CD4-positive, alpha-beta T cell treated with Interleukin-4 for 1 hour (primary cell): ENCODE results near the gene NDRG3.
A peak's percentile ranks its signal among the peaks of the same experiment; 100 is the strongest.
"Not testable (repeated sequence)": the region's sequence is repeated elsewhere in the genome, so short reads cannot be mapped to it uniquely, and the experiment has no call there.

Experiments
- DNase-seq, 2 donors: peaks; one replicate each; pipeline ENCODE4 v3.0.0-alpha.2; 2020 to 2022

Gene NDRG3

DNA sequence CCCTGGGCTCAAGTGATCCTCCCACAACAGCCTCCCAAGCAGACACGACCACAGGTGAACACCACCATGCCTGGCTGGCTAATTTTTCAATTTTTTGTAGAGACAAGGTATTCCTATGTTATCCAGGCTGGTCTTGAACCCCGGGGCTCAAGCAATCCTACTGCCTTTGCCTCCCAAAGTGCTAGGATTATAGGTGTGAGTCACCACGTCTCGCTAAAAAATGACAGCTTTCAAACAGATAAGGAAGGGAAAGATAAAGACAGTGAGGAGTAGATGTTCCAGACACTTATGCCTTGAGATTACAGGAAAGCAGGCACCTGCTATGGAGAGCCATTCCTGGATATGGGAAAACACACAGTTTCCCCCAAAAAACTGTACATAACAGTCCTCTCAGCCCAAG is 58.9 kb downstream of the NDRG3 start:
- no peak for DNase-seq

DNA sequence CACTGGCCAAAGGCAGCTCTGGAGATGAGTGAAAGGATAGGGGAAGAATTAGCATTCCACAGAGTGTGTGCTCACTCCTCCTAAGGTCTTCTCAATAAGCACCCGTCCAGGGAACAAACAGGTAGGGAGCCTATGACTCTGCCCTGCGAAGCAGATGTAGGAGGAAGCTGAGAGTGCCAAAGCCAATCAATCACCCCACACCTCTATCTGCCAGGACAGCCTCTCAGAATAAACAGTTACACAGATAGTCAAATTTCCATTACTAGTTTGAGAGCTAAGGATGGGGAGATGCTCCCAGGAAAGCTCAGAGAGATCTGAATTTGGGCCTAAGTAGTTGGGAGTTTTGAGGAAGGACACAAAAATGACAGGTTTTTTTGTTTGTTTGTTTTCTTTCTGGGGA is 59.4 kb downstream of the NDRG3 start:
- no peak for DNase-seq

DNA sequence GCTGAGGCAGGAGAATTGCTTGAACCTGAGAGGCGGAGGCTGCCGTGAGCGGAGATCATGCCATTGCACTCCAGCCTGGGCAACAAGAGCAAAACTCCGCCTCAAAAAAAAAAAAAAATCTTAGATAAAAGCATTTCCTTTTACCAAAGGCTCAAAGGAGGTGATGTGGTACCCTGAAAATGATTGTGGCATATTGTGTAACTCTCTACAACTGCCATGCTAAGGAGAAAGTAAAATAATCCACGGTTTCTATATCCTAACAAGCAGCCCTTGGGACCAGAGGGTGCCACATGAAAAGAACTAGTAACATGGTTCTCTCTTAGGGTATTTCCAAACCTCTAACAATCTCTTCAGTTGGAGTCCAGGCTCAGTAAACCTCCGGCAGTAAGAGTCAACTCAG is 61.1 kb downstream of the NDRG3 start:
- no peak for DNase-seq

DNA sequence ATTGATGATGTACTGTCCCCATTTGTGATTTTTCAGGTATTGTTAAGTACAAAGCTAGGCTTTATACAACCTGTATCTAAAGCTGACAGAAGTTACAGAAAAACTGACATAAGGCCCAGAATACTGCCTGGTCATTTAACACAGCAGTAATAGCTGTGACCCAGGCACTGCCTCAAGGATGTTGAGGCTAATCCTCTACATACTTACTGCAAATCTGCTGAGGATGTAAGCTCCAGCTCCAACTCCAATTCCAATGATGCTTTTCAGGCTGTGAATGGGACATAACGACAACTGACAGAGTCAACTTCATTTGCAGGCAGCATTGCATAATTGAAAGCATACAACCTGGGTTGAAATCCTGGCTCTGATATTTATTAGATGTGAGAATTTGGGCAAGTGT is 63.6 kb downstream of the NDRG3 start:
- no peak for DNase-seq

DNA sequence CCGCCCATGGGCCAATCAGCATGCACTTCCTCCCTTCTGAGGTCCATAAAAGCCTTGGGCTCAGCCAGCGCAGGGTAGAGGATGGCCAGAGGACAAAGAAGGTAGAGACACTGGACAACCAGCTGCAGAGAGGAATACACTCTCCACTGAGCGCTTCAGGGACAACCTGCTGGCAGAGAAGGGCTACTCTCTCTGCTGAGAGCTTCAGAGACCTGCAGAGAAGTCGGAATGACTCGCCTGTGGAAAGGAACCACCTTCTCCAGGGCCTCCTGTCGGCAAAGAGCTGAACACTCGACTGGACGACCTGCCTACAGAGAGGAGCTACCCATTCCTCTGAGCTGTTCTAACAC is 68.5 kb downstream of the NDRG3 start:
- no peak for DNase-seq

DNA sequence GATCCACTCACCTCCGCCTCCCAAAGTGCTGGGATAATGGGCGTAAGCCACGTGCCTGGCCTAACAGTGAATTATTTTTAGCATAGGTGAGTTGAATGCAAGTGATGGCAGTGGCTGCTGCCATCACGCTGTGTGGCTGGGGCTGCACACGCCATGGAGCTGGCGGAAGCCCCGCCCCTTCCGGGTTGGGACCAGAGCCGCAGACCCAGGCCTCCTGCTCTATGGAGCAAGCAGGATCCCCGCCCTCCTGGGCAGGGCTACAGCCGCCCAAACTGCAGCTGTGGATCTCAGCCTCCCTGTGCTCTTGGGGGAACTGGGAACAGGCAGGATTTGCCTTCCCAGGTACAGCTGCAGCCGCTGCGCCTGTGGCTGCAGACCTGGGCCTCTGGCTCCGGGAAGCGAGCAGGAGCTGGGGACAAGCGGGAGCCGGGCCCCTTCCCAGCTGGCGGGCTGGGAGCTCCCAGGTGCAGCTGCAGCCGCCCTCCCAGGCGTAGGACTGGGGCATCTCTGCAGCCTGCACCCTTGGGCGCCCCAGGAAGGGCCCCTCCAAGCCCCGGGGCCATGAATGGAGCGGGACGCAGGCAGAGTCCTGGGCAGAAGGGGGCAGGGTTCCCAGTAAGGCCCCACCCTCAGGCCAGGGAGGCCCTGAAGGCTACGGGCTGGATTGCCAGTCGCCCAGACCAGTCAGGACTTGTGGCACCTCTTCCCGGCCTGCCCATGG is 69.0 kb downstream of the NDRG3 start:
- DNase-seq, result no peak

DNA sequence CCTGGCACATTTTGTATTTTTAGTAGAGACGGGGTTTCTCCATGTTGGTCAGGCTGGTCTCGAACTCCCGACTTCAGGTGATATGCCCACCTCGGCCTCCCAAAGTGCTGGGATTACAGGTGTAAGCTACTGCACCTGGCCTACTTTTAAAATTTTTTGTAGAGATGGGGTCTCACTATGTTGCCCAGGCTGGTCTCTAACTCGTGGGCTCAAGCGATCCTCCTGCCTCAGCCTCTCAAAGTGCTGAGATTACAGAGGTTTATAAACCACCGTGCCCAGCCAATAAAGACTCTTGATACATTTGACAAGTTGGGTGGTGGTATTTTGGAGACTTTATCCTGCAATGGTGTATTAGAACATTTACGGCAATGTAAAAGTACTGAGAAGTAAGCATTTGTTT is 70.3 kb downstream of the NDRG3 start:
- not testable (repeated sequence) for DNase-seq

DNA sequence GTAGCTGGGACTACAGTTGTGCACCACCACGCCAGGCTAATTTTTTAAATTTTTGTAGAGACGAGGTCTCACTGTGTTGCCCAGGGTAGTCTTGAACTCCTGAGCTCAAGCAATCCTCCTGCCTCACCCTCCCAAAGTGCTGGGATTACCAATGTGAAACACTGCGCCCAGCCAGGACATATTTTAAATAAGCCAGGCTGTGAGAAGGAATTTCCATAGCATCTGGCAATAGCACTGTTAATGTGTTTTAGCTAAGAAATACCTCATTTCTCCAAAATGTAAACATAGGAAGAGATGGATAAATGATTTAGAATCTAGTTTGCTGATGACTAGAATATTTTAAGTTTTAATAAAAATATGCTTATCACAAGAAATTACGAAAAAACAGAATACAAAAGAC is 72.9 kb downstream of the NDRG3 start:
- DNase-seq, result no peak

DNA sequence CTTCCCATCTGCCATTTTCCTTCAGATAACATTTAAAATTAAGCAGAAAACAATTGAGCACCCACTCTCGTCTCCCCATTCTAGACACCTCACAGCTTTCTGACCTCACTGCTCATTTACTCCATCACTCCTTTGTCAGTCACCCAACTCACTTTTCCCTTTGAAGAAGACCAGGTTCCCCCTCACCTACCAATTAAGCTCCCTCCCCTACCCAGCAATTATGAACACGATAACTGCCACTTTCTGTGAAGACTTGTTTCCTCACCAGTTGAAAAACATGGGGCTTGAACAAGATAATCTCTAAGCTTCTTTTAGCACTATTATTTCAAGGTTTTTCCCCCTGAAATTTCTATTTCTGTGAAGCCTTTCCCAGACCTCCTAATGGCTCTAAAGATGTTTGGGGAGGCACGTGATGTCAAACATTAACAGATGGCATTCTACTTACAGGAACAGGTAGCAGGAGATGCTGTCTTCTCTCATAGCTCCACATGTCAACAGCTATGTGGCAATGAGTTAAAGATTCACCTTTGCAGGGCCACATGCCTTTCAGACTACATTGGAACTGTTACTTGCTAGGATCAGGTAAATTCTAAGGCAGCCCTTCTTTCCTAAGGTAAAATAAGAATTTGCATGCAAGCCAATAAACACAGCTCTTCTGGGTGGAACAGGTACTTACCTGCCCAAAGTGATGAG is 75.1 kb downstream of the NDRG3 start:
- no peak for DNase-seq

DNA sequence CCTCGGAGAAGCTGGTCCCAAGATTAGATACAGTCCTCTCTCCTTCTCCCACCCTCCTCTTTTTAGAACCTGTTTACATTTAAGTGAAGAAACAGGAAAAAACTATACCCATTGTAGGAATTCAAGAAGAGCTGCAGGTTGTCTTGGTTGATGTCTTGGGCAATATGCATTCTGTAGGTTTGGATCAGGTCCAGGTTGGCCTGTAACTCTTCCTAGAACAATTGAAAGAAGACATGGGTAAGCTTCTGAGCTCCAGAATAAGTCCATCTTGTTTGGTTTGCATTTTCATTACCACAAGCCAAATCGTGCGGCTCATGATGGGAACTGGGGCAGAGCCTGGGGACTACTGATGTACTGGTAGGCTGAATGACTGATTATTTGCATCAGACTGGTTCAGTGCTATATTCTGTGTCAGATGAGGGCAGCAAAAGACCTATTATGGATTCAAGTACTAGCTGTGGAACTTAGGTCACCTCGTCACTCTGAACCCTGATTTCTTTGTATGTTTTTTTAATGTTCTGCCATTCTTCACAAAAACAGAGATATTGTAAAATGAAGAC is 79.6 kb downstream of the NDRG3 start:
- DNase-seq, result peak in 1 of 2 donors; percentile 28

DNA sequence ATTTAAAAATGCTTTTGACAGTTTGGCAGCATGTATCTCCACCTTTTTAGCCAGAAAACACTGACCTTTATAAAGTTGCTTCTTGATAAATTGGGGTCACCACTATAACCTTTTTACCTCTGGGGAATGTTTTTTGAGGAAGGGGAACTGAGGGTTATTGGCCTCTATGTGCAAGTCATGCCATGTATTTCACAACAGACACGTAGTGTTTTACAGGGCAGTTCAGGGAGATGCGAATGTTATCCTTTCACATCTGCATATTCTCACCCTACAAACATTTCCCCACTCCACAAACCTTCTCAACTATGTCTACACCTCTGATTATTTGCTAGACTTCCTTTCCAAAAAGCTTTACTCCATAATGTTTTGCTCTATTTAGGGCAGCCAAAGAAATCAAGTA is 82.9 kb downstream of the NDRG3 start:
- no peak for DNase-seq

DNA sequence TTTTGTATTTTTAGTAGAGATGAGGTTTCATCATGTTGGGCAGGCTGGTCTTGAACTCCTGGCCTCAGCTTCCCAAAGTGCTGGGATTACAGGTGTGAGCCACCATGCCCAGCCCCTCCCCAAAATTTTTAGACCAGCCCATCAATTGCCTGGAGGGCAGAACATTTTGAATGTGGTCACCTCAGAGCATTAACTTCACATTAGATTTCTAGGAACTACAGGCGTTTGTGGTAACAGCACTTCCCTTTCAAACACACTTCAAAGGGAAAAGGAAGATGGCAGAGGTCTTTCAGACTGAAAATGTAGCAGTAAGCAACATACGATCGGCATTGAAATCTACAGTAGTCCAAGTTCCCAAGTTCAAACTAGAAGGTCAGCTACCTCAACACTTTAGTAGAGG is 87.6 kb downstream of the NDRG3 start:
- DNase-seq, result peak in 1 of 2 donors; percentile 67

DNA sequence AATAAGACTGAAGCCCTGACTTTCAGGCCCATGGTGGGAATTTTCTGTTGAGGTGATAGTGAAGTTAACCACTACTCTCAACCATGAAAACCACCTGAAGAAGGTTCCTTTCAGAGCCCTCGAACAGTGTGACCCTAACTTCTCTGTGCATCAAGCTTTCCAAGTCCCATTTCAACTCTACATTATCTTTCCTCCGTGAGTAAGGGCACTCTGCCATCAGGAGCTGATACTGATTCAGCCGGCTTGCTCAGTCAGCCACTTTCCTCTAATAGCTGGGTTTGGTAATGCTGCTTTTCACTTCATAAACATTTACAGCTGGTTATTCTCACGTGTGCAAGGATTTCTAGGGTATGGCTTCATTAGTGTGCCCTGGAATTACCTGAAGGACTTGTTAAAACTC is 89.2 kb downstream of the NDRG3 start:
- no peak for DNase-seq

DNA sequence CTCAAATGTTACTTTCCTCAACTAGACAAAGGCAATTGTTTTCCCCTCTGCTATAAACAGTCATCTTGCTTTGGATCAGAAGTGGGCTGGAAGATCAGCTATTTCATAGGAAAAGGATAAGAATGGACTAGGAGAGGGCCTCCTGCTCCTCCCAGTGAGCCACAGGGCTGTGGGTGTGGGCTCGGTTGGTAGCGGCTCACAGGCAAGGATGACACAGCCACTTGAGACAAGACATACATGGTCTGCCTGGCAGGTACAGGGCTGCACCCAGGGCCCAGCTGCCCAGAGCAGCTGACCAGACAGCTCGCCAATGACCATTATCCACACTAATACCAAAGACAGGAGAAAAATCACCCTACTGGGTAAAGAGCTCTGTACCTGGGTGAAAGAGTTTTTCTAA is 90.9 kb downstream of the NDRG3 start:
- no peak for DNase-seq

DNA sequence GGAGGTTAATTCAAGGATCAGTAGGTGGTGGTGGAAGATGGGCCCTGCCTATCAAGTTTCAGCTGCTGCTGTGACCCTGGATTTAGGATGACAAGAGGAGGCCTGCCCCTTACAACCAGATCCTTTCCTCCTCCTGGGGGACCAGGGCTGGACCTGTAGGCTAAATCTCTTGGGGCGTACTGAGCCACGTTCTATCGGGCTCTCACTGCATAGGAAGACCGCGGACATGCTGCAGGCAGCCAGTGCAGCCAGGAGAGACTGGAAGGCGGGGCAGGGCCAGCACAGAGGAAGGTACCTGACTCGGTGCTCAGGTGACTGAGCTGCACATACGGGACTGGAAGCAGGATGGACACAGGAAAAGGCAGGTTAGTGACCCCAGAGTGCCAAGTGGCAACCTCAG is 91.4 kb downstream of the NDRG3 start:
- DNase-seq, result no peak

DNA sequence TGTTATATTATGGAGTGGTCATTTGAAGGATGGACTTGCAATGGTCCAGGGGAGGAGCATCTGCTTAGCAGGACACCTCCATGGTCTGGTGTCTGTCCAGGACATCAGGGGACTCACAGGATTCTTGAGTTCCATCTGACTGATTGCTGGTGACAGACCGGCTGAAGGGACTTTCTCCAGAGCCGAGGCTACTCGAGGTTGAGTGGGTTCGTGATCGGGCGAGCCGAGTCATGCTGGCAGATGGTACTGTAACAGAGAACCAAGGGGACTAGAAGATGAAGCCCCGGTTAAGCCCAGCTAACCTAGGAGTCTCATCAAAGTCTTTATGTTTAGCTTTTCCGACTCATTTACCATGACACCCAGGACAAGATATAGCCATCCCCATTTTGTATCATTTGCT is 92.4 kb downstream of the NDRG3 start:
- DNase-seq, result no peak

DNA sequence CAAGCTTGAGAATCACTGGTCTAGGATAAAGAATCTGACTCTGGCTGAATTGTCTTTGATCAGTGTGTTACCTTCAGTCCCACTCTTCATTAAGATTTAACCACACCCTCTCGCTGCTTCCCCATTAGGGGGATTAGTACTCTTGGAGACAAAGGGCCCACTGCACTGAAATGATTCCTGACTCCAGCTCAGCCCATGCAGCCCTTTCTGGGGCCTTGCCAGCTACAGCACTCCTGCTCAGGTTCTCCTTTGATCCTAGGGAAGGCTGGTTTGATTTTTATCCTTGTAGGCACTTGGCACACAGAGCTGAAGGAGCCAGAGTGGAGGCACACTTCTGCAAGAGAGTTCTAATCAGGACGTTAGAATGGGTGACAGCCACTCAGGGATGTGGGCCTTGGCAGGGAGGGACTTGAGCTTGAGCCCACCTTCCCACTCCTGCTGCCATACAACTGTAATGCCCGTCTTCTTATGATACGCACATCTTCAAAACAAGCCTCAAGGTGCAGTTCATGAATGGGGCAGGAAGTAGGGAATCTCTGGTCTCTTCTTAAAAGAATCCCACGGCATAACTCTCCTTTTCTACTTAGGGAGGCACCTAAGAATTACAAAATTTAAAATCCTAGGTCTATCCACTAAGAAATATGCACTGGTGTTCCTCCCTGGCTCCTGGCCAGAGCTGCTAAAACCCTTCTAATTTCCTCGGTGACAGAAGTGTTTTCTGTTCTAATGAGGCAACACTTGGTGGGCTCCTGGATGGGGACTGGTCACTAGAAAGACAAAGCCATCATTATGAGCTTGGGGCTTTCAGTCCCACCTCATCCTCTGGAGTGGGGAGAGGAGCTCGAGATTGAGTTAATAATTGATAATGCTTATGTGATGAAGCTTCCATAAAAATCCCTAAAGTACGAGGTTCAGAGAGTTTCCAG is 98.4 kb downstream of the NDRG3 start:
- no peak for DNase-seq

DNA sequence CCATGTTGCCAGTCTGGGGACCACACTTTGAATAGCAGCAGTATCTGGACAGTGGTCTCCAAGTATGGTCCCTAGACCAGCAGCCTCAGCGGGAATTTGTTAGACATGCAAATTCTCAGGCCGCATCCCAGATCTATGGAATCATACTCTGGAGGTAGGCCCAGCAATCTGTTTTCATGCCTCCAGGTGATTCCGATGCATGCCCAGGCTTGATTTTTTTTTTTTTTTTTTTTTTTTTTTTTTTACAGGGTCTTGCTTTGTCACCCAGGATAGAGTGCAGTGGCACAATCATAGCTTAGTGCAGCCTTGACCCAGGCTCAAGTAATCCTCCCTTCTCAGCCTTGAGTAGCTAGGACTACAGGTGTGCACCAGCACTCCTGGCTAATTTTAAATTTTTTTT is 99.2 kb downstream of the NDRG3 start:
- DNase-seq, result no peak

DNA sequence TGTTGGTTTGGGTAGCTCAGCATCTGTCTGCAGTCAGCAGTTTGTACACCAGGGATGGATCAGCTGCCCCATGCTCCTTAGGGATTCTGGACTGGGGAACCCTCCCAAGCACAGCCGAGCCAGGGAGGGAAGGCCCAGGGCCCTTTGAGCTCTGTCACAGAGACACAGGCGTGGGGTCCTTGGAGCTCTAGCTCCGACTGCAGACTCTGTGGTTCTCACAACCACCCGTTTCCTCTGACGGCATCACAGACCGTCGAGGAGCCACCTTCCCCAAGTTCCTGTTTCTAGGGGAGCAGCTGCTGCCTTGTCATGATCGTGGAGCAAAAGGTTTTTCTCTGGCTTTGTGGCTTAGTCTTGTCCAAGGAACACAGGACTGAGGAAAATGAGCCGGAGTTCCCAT is 99.9 kb downstream of the NDRG3 start, which contains the start of gene SLA2:
Gene SLA2, minus strand, starts transcription at position 199 of the 400 bp plus-strand sequence. CDS start 4,861 bp downstream, outside the sequence.
- DNase-seq, result peak; percentile 63 to 73

DNA sequence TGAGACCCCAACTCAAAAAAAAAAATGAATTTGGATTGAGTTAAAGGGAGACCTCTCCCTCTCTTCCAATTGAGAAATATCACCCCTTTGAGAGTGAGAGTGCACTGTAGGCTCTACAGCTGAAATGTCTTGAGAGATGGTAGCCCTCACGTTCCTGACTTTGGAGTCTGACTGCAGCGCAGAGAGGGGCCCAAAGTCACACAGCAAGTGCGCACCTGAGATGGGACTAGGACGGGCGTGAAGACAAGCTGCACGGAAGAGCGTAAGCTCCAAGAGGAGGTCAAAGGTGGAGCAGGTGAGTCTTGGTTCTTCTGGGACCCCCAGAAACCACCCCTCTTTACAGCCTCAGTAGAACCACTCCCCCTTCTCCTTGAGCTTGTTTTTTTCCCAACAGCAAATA is 100.5 kb downstream of the NDRG3 start:
- no peak for DNase-seq

DNA sequence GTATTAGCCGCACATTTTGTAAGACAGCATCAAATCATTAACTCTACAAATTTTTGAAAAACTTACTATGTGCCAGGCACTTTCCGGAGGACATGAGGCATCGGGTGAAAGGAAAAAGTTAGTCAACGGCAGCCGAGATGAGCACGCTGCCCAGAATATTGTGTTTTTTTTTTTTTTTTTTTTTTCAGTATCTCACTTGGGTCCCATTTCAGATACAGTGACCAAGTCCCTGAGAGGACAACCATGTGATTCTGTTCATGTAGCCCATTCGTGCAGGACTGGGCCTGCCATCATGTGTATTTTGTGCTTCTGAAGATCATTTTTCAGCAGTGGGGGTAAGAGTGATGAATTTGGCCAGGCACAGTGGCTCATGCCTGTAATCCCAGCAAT is 101.2 kb downstream of the NDRG3 start:
- DNase-seq, result no peak

DNA sequence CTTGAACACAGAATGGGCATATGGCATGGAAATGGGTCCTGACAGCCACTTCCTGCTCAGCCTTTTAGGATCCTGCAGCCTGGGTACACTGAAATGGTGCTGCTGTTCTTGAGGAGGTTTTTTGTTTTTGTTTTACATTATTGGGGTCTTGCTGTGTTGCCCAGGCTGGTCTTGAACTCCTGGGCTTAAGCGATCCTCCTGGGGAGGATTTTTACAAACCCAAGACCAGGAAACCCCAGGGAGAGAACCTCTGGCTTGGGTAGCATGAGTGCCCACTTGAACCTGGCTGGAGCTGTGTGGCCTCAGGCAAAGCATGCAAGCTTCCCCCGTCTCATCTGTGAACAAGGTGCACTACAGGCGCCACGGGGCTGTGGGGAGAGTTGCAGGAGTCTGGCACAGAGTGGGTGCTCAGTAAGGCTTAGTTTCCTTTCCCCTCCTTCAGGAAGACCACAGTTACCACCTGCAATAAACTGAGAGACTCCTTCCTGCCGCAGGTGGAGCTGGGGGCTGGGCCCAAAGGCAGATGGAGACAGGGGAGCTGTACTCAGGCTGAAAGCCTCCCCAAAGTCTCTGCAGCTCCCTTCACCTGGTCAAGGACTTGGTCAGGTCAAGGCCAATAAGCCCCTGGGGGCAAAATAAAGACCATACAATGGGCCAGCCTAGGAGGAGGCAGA is 101.7 kb downstream of the NDRG3 start:
- peak; percentile 45 to 66 for DNase-seq

DNA sequence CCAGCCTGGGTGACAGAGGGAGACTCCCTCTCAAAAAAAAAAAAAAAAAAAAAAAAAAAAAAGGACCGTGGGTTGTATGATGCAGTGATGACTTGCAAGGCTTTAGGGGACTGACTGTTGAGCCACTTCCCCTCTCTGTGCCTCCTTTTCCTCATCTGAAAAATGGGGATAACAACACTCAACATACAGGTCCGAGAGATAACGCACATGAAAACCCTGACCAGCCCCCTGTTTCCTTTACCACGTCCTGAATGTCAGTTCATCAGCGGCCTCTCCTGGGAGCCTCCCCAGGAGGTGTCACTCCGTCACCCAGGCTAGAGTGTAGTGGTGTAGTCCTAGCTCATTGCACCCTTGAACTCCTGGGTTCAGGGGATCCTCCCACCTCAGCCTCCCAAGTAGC is 103.8 kb downstream of the NDRG3 start:
- DNase-seq, result no peak
